DMS53 (cell line): Measurements from ENCODE around the gene SRRT.
"Not testable (repeated sequence)": the region's sequence is repeated elsewhere in the genome, so short reads cannot be mapped to it uniquely, and the experiment has no call there.

ENCODE experiments used
- DNase-seq: peaks from one replicate; lab custom pipeline; 2025; lab: John Stamatoyannopoulos, UW

The SRRT gene

GRCh38 chr7:100894860-100895700 lies 20.2 kb downstream of the SRRT start:
- DNase-seq = peak; percentile 41

GRCh38 chr7:100895701-100895955 lies 20.7 kb downstream of the SRRT start, which contains the start of gene ACHE:
TSS of gene ACHE (minus strand) at chr7:100895888. CDS start at chr7:100894232, 1,656 bp downstream.
- no peak for DNase-seq

GRCh38 chr7:100895956-100896731 lies 21.2 kb downstream of the SRRT start:
- peak; percentile 55 for DNase-seq

- DNase-seq = peak; percentile 67
Measured at GRCh38 chr7:100896732-100897608, 22.1 kb downstream of the SRRT start.

- DNase-seq = peak; percentile 60
Measured at GRCh38 chr7:100897772-100898454, 23.0 kb downstream of the SRRT start.

- DNase-seq = no peak
Measured at GRCh38 chr7:100899432-100899831, 24.5 kb downstream of the SRRT start.

GRCh38 chr7:100900978-100901377 lies 26.1 kb downstream of the SRRT start:
- DNase-seq = no peak

GRCh38 chr7:100901921-100902332 lies 27.0 kb downstream of the SRRT start:
- DNase-seq = no peak

- no peak for DNase-seq
Measured at GRCh38 chr7:100902638-100903037, 27.7 kb downstream of the SRRT start.

GRCh38 chr7:100908512-100908911 lies 33.6 kb downstream of the SRRT start:
- no peak for DNase-seq

GRCh38 chr7:100910443-100910842 lies 35.5 kb downstream of the SRRT start:
- not testable (repeated sequence) for DNase-seq

GRCh38 chr7:100911484-100911883 lies 36.6 kb downstream of the SRRT start:
- no peak for DNase-seq

- no peak for DNase-seq
Measured at GRCh38 chr7:100914208-100914878, 39.4 kb downstream of the SRRT start.

GRCh38 chr7:100914879-100915447 lies 40.1 kb downstream of the SRRT start:
- peak; percentile 37 for DNase-seq

- DNase-seq = not testable (repeated sequence)
Measured at GRCh38 chr7:100919335-100919734, 44.4 kb downstream of the SRRT start.

- DNase-seq = not testable (repeated sequence)
Measured at GRCh38 chr7:100919779-100920437, 45.0 kb downstream of the SRRT start.

- DNase-seq = no peak
Measured at GRCh38 chr7:100921039-100921438, 46.1 kb downstream of the SRRT start.

- not testable (repeated sequence) for DNase-seq
Measured at GRCh38 chr7:100923616-100924015, 48.7 kb downstream of the SRRT start.

- DNase-seq = no peak
Measured at GRCh38 chr7:100929808-100930174, 54.9 kb downstream of the SRRT start.

GRCh38 chr7:100933734-100934133 lies 58.8 kb downstream of the SRRT start:
- no peak for DNase-seq
